BLaER1 (cell line): ENCODE data around the gene CUTA.

Experiments used
- H3K27ac ChIP-seq: shearing (Covaris generic); formaldehyde crosslinking; 2 replicates; pipeline ENCODE4 v1.8.1; 2022
- H3K27me3 ChIP-seq: shearing (Covaris generic); formaldehyde crosslinking; 2 replicates; pipeline ENCODE4 v1.8.1; 2022
- H3K36me3 ChIP-seq: shearing (Covaris generic); formaldehyde crosslinking; 2 replicates; pipeline ENCODE4 v1.8.1; 2022
- H3K4me1 ChIP-seq: shearing (Covaris generic); formaldehyde crosslinking; 2 replicates; pipeline ENCODE4 v1.8.1; 2022
- H3K4me2 ChIP-seq: shearing (Covaris generic); formaldehyde crosslinking; 2 replicates; pipeline ENCODE4 v1.8.1; 2022
- H3K4me3 ChIP-seq: shearing (Covaris generic); formaldehyde crosslinking; 2 replicates; pipeline ENCODE4 v1.8.1; 2022
- H3K9ac ChIP-seq: shearing (Covaris generic); formaldehyde crosslinking; 2 replicates; pipeline ENCODE4 v1.8.1; 2022
- H3K9me3 ChIP-seq: shearing (Covaris generic); formaldehyde crosslinking; 2 replicates; pipeline ENCODE4 v1.8.1; 2022
- H4K20me1 ChIP-seq: shearing (Covaris generic); formaldehyde crosslinking; 2 replicates; pipeline ENCODE4 v1.8.1; 2022
- Cebpa-rat ChIP-seq: shearing (Covaris generic); IDR thresholded peaks from 2 replicates; pipeline ENCODE4 v1.8.1; 2022

Gene CUTA

GRCh38 chr6:33417128-33417902 is 592 bp downstream of the CUTA start:
- Histone ChIP-seq H3K4me1 (peaks cover 72% of the 10 kb centered on the region), H3K27ac (peak overlapping the region; percentile 71), H3K4me3 (peak overlapping the region; percentile 81), H3K36me3 (peaks cover 39% of the 10 kb centered on the region), H3K4me2 (peak overlapping the region; percentile 98), H4K20me1 (peaks cover 44% of the 10 kb centered on the region), H3K27me3 (peaks cover 3% of the 10 kb centered on the region; the same call in 1 of the 2 replicates), H3K9ac (peak overlapping the region; percentile 81), H3K9me3 (no peaks in the 10 kb centered on the region)
- TF ChIP-seq Cebpa-rat = no peak

GRCh38 chr6:33416386-33417127 is 1.4 kb downstream of the CUTA start:
- no peak for TF ChIP-seq Cebpa-rat
- peaks cover 42% of the 10 kb centered on the region for H3K36me3 ChIP-seq
- no peaks in the 10 kb centered on the region for H3K9me3 ChIP-seq
- peaks cover 49% of the 10 kb centered on the region for H4K20me1 ChIP-seq
- peak overlapping the region; percentile 81 for H3K4me3 ChIP-seq
- H3K9ac ChIP-seq = peak overlapping the region; percentile 81
- peaks cover 79% of the 10 kb centered on the region for H3K4me1 ChIP-seq
- H3K4me2 ChIP-seq = peak overlapping the region; percentile 98
- H3K27me3 ChIP-seq = no peaks in the 10 kb centered on the region; the same call in 1 of the 2 replicates
- 0 out of 2 replicates have a peak overlapping the region, but pooled peaks have one; percentile 71 for H3K27ac ChIP-seq

GRCh38 chr6:33415831-33416230 is 2.1 kb downstream of the CUTA start:
- H3K4me3 ChIP-seq = peak overlapping the region; percentile 81
- no peaks in the 10 kb centered on the region for H3K27me3 ChIP-seq
- peak overlapping the region; percentile 81 for H3K9ac ChIP-seq
- peaks cover 80% of the 10 kb centered on the region for H3K4me1 ChIP-seq
- peaks cover 42% of the 10 kb centered on the region for H3K36me3 ChIP-seq
- H3K9me3 ChIP-seq = no peaks in the 10 kb centered on the region
- TF ChIP-seq Cebpa-rat = no peak
- no peak overlapping the region for H3K27ac ChIP-seq
- H4K20me1 ChIP-seq = peaks cover 53% of the 10 kb centered on the region
- peak overlapping the region; percentile 98 for H3K4me2 ChIP-seq

GRCh38 chr6:33414592-33415271 is 3.2 kb downstream of the CUTA start:
- H3K9me3 ChIP-seq = no peaks in the 10 kb centered on the region
- peaks cover 53% of the 10 kb centered on the region for H4K20me1 ChIP-seq
- H3K4me1 ChIP-seq = peaks cover 81% of the 10 kb centered on the region
- H3K27me3 ChIP-seq = no peaks in the 10 kb centered on the region
- peak overlapping the region; percentile 98 for H3K4me2 ChIP-seq
- peaks cover 42% of the 10 kb centered on the region for H3K36me3 ChIP-seq
- H3K27ac ChIP-seq = peak overlapping the region; percentile 29; the same call in 1 of the 2 replicates
- 0 out of 2 replicates have a peak overlapping the region, but pooled peaks have one; percentile 6 for H3K4me3 ChIP-seq
- no peak for TF ChIP-seq Cebpa-rat
- H3K9ac ChIP-seq = peak overlapping the region; percentile 7; the same call in 1 of the 2 replicates

- no peaks in the 10 kb centered on the region for H3K27me3 ChIP-seq
- TF ChIP-seq Cebpa-rat = no peak
- H3K9ac ChIP-seq = no peak overlapping the region
- no peaks in the 10 kb centered on the region for H3K9me3 ChIP-seq
- peak overlapping the region; percentile 98 for H3K4me2 ChIP-seq
- H3K27ac ChIP-seq = peak overlapping the region; percentile 29; the same call in 1 of the 2 replicates
- peaks cover 42% of the 10 kb centered on the region for H3K36me3 ChIP-seq
- no peak overlapping the region for H3K4me3 ChIP-seq
- peaks cover 77% of the 10 kb centered on the region for H3K4me1 ChIP-seq
- H4K20me1 ChIP-seq = peaks cover 53% of the 10 kb centered on the region
Observed at GRCh38 chr6:33413241-33414120, 4.4 kb downstream of the CUTA start.

- Histone ChIP-seq H3K4me2 (peak overlapping the region; percentile 96), H3K4me1 (peaks cover 74% of the 10 kb centered on the region), H3K9ac (no peak overlapping the region), H3K36me3 (peaks cover 51% of the 10 kb centered on the region), H3K27ac (no peak overlapping the region), H3K27me3 (no peaks in the 10 kb centered on the region), H3K9me3 (no peaks in the 10 kb centered on the region), H4K20me1 (peaks cover 52% of the 10 kb centered on the region), H3K4me3 (peak overlapping the region; percentile 80; the same call in 1 of the 2 replicates)
- TF ChIP-seq Cebpa-rat = no peak
Observed at GRCh38 chr6:33412140-33413009, 5.5 kb downstream of the CUTA start.

GRCh38 chr6:33411632-33412005 is 6.3 kb downstream of the CUTA start:
- peak overlapping the region; percentile 80 for H3K4me3 ChIP-seq
- H3K27me3 ChIP-seq = no peaks in the 10 kb centered on the region
- H3K36me3 ChIP-seq = peaks cover 59% of the 10 kb centered on the region
- peak overlapping the region; percentile 96 for H3K4me2 ChIP-seq
- peaks cover 44% of the 10 kb centered on the region for H4K20me1 ChIP-seq
- TF ChIP-seq Cebpa-rat = no peak
- peak overlapping the region; percentile 83 for H3K9ac ChIP-seq
- H3K27ac ChIP-seq = peak overlapping the region; percentile 74; the same call in 1 of the 2 replicates
- H3K9me3 ChIP-seq = no peaks in the 10 kb centered on the region
- H3K4me1 ChIP-seq = peaks cover 66% of the 10 kb centered on the region
